Suprapubic skin (tissue), 4 donors: ENCODE measurements around the gene ADCY4. TPM values are rescaled to one million over a fixed set of nuclear protein-coding genes. Genes with fewer than 3 reads are reported as not detected.

Experiments
- DNase-seq, 2 donors: peaks; one replicate each; pipeline ENCODE4 v3.0.0-alpha.2; 2019; ENCODE audit warnings: low spot score in 2 of 2
- H3K27ac ChIP-seq: fragments of 200-600 bp; sonication (generic); one replicate; pipeline ENCODE4 v1.5.1; 2019
- H3K27me3 ChIP-seq: fragments of 200-600 bp; sonication (generic); one replicate; pipeline ENCODE4 v1.5.1; 2019
- H3K36me3 ChIP-seq: fragments of 200-600 bp; sonication (generic); one replicate; pipeline ENCODE4 v1.5.1; 2019
- H3K4me1 ChIP-seq: fragments of 200-600 bp; sonication (generic); one replicate; pipeline ENCODE4 v1.5.1; 2019
- H3K4me3 ChIP-seq: fragments of 200-600 bp; sonication (generic); one replicate; pipeline ENCODE4 v1.5.1; 2019; ENCODE audit warnings: mild to moderate bottlenecking
- H3K9me3 ChIP-seq: fragments of 200-600 bp; sonication (generic); one replicate; pipeline ENCODE4 v1.5.1; 2019
- CTCF ChIP-seq, 2 donors: fragments of 200-600 bp in 1 of 2; fragments of 450-650 bp in 1 of 2; sonication (generic) in 1 of 2; IDR thresholded peaks; one replicate each; pipeline ENCODE4 v1.5.1; 2016 to 2019; ENCODE audit warnings: antibody characterized with exemption in 2 of 2, mild to moderate bottlenecking in 1 of 2, moderate library complexity in 1 of 2
- EP300 ChIP-seq: sonication (generic); formaldehyde crosslinking; IDR thresholded peaks from one replicate; pipeline ENCODE4 v1.6.1; 2017; ENCODE audit warnings: antibody characterized with exemption
- POLR2A ChIP-seq, 2 donors: fragments of 450-650 bp; IDR thresholded peaks; one replicate each; pipeline ENCODE4 v1.6.1; 2017; ENCODE audit warnings: antibody characterized with exemption in 2 of 2, mild to moderate bottlenecking in 2 of 2, moderate library complexity in 2 of 2
- POLR2AphosphoS5 ChIP-seq, 3 donors: sonication (generic); formaldehyde crosslinking; IDR thresholded peaks; one replicate each; pipeline ENCODE4 v1.6.1; 2017; ENCODE audit warnings: antibody characterized with exemption in 3 of 3
- WGBS: methylation state at CpG from one replicate; pipeline ENCODE4 v1.1.5; 2018; 5-methylcytosine and 5-hydroxymethylcytosine counted together
- total RNA-seq, 4 donors: library from RNA; depleted of rRNA; stranded (reverse); fragments of >200 nt; gene quantifications; one replicate each; pipeline ENCODE4 v1.1.0, GENCODE V29; 2016

The ADCY4 gene
- total RNA-seq, 4 donors from 2014 or later: 3.9 to 33.2 (median 13.9) TPM

- Histone ChIP-seq H3K36me3 (peaks cover 16% of the 10 kb centered on the region), H3K4me3 (peak within 1 kb of the TSS; percentile 63), H3K27ac (peak within 1 kb of the TSS; percentile 89), H3K4me1 (peaks cover 85% of the 10 kb centered on the region), H3K27me3 (no peaks in the 10 kb centered on the region), H3K9me3 (no peaks in the 10 kb centered on the region)
- TF ChIP-seq POLR2AphosphoS5 (IDR thresholded peaks at IDR 0.05): no peak
- TF ChIP-seq CTCF (IDR thresholded peaks at IDR 0.05): peak in 1 of 2 donors; percentile 56
- peak; percentile 84 to 85 for DNase-seq
- 2% methylated on average over 41 of the region's 99 CpGs for whole genome bisulfite sequencing
These were observed 23.9 kb downstream of the ADCY4 start, which contains the start of gene LTB4R for GRCh38 chr14:24310646-24311604. LTB4R (plus strand) TSS chr14:24311502; CDS start chr14:24315652, 4,150 bp downstream.

- no peaks in the 10 kb centered on the region for H3K9me3 ChIP-seq
- TF ChIP-seq EP300: no peak
- TF ChIP-seq POLR2A (IDR thresholded peaks at IDR 0.05): no peak
- TF ChIP-seq CTCF (IDR thresholded peaks at IDR 0.05): no peak
- no peak for TF ChIP-seq POLR2AphosphoS5 (IDR thresholded peaks at IDR 0.05)
- no peak for DNase-seq
- H3K4me3 ChIP-seq: peak overlapping the region; percentile 63
- H3K27me3 ChIP-seq: no peaks in the 10 kb centered on the region
- H3K36me3 ChIP-seq: peaks cover 23% of the 10 kb centered on the region
- H3K4me1 ChIP-seq: peaks cover 78% of the 10 kb centered on the region
- peak overlapping the region; percentile 89 for H3K27ac ChIP-seq
- WGBS: 17% methylated on average over 2 of the region's 5 CpGs
These were observed 24.6 kb downstream of the ADCY4 start for GRCh38 chr14:24310265-24310645.

- Histone ChIP-seq H3K27ac (peak within 1 kb of the TSS; percentile 89), H3K36me3 (peaks cover 29% of the 10 kb centered on the region), H3K4me1 (peaks cover 73% of the 10 kb centered on the region), H3K4me3 (peak within 1 kb of the TSS; percentile 63), H3K27me3 (no peaks in the 10 kb centered on the region), H3K9me3 (no peaks in the 10 kb centered on the region)
- 46% methylated on average over 3 of the region's 5 CpGs for WGBS
- TF ChIP-seq POLR2A (IDR thresholded peaks at IDR 0.05): no peak
- no peak for TF ChIP-seq EP300
- no peak for TF ChIP-seq CTCF (IDR thresholded peaks at IDR 0.05)
- no peak for TF ChIP-seq POLR2AphosphoS5 (IDR thresholded peaks at IDR 0.05)
- DNase-seq: no peak
These were observed 25.2 kb downstream of the ADCY4 start, which contains the start of gene LTB4R2 for GRCh38 chr14:24309538-24310264. LTB4R2 (plus strand) TSS chr14:24310140; CDS start chr14:24310665, 525 bp downstream.

- TF ChIP-seq POLR2A (IDR thresholded peaks at IDR 0.05): no peak
- no peak for TF ChIP-seq POLR2AphosphoS5 (IDR thresholded peaks at IDR 0.05)
- no peak for TF ChIP-seq EP300
- 80% methylated on average over 7 of the region's 7 CpGs for WGBS
- H3K4me1 ChIP-seq: peaks cover 61% of the 10 kb centered on the region
- H3K36me3 ChIP-seq: peaks cover 40% of the 10 kb centered on the region
- no peak for DNase-seq
- no peak overlapping the region for H3K27ac ChIP-seq
- H3K4me3 ChIP-seq: no peak overlapping the region
- no peaks in the 10 kb centered on the region for H3K9me3 ChIP-seq
- H3K27me3 ChIP-seq: no peaks in the 10 kb centered on the region
These were observed 26.3 kb downstream of the ADCY4 start for GRCh38 chr14:24308342-24309124.

- Histone ChIP-seq H3K27ac (no peak within 1 kb of the TSS), H3K4me1 (peaks cover 54% of the 10 kb centered on the region), H3K27me3 (no peaks in the 10 kb centered on the region), H3K4me3 (no peak within 1 kb of the TSS), H3K9me3 (no peaks in the 10 kb centered on the region), H3K36me3 (peaks cover 48% of the 10 kb centered on the region)
- 51% methylated on average over 6 of the region's 6 CpGs for WGBS
- TF ChIP-seq EP300: no peak
- TF ChIP-seq POLR2A (IDR thresholded peaks at IDR 0.05): no peak
- TF ChIP-seq POLR2AphosphoS5 (IDR thresholded peaks at IDR 0.05): no peak
- TF ChIP-seq CTCF (IDR thresholded peaks at IDR 0.05): peak; percentile 76 to 92
- peak in 1 of 2 donors; percentile 86 for DNase-seq
These were observed 27.1 kb downstream of the ADCY4 start, which contains the start of gene CIDEB for GRCh38 chr14:24307575-24308341. CIDEB (minus strand) TSS chr14:24307977; CDS start chr14:24307858, 119 bp downstream.
